Progenitor cell of endocrine pancreas (in vitro differentiated cells): ENCODE data around the gene SMPD3. TPM values are rescaled to one million over a fixed set of nuclear protein-coding genes. Genes with fewer than 3 reads are reported as not detected.

Experiments used
- DNase-seq: peaks from one replicate; pipeline ENCODE4 v3.0.0; 2021; ENCODE audit warnings: low spot score; ENCODE audit not compliant: unreplicated experiment
- H3K27ac Mint-ChIP-seq: 2 replicates; pipeline ENCODE4 v1.8.0; 2021; ENCODE audit warnings: mild to moderate bottlenecking, moderate library complexity, mixed read lengths
- H3K27me3 Mint-ChIP-seq: 2 replicates; pipeline ENCODE4 v1.8.0; 2021; ENCODE audit warnings: mixed read lengths
- H3K36me3 Mint-ChIP-seq: 2 replicates; pipeline ENCODE4 v1.8.0; 2022; ENCODE audit warnings: mixed read lengths; ENCODE audit not compliant: insufficient read depth
- H3K4me1 Mint-ChIP-seq: 2 replicates; pipeline ENCODE4 v1.8.0; 2021; ENCODE audit warnings: low read depth, mixed read lengths
- H3K4me3 Mint-ChIP-seq: 2 replicates; pipeline ENCODE4 v1.8.0; 2021; ENCODE audit warnings: low read depth, mild to moderate bottlenecking, moderate library complexity, mixed read lengths
- H3K9me3 Mint-ChIP-seq: 2 replicates; pipeline ENCODE4 v1.8.0; 2021; ENCODE audit warnings: low read depth, mixed read lengths
- CTCF ChIP-seq: fragments of 200-600 bp; sonication (generic); IDR thresholded peaks from one replicate; pipeline ENCODE4 v1.5.0; 2021; ENCODE audit warnings: antibody characterized with exemption, mild to moderate bottlenecking; ENCODE audit not compliant: unreplicated experiment
- total RNA-seq: library from RNA; stranded (reverse); gene quantifications from 2 replicates; pipeline ENCODE4 v1.2.1, GENCODE V29; 2021

SMPD3 gene
- total RNA-seq, 1 donor from 2014 or later = 1.7 TPM

GRCh38 chr16:68434624-68435210, 13.6 kb downstream of the SMPD3 start:
- Mint-ChIP-seq H3K9me3 (peaks cover 4% of the 10 kb centered on the region), H3K36me3 (no peaks in the 10 kb centered on the region), H3K27me3 (peaks cover 15% of the 10 kb centered on the region), H3K4me1 (peaks cover 4% of the 10 kb centered on the region), H3K4me3 (no peak overlapping the region), H3K27ac (no peak overlapping the region)
- no peak for TF ChIP-seq CTCF
- no peak for DNase-seq

- Mint-ChIP-seq H3K27ac (no peak overlapping the region), H3K9me3 (peaks cover 4% of the 10 kb centered on the region), H3K4me3 (no peak overlapping the region), H3K4me1 (peaks cover 4% of the 10 kb centered on the region), H3K27me3 (peaks cover 3% of the 10 kb centered on the region), H3K36me3 (no peaks in the 10 kb centered on the region)
- no peak for TF ChIP-seq CTCF
- no peak for DNase-seq
These were observed 15.0 kb downstream of the SMPD3 start for GRCh38 chr16:68433316-68433715.

- Mint-ChIP-seq H3K27ac (no peak overlapping the region), H3K36me3 (no peaks in the 10 kb centered on the region), H3K4me3 (no peak overlapping the region), H3K4me1 (peaks cover 4% of the 10 kb centered on the region), H3K9me3 (peaks cover 4% of the 10 kb centered on the region), H3K27me3 (peaks cover 3% of the 10 kb centered on the region)
- TF ChIP-seq CTCF = no peak
- no peak for DNase-seq
These were observed 15.6 kb downstream of the SMPD3 start for GRCh38 chr16:68432701-68433100.

- H3K9me3 Mint-ChIP-seq = no peaks in the 10 kb centered on the region
- no peak overlapping the region for H3K4me3 Mint-ChIP-seq
- H3K36me3 Mint-ChIP-seq = no peaks in the 10 kb centered on the region
- no peak overlapping the region for H3K27ac Mint-ChIP-seq
- no peak for TF ChIP-seq CTCF
- peaks cover 3% of the 10 kb centered on the region for H3K27me3 Mint-ChIP-seq
- peaks cover 6% of the 10 kb centered on the region for H3K4me1 Mint-ChIP-seq
- no peak for DNase-seq
These were observed 19.0 kb downstream of the SMPD3 start for GRCh38 chr16:68429076-68429854.

GRCh38 chr16:68427649-68428303, 20.5 kb downstream of the SMPD3 start:
- H3K36me3 Mint-ChIP-seq = no peaks in the 10 kb centered on the region
- peaks cover 6% of the 10 kb centered on the region for H3K4me1 Mint-ChIP-seq
- TF ChIP-seq CTCF = no peak
- H3K27ac Mint-ChIP-seq = no peak overlapping the region
- no peaks in the 10 kb centered on the region for H3K9me3 Mint-ChIP-seq
- no peak for DNase-seq
- no peak overlapping the region for H3K4me3 Mint-ChIP-seq
- H3K27me3 Mint-ChIP-seq = peaks cover 3% of the 10 kb centered on the region
